ENCODE results near the gene EHHADH.

DNA sequence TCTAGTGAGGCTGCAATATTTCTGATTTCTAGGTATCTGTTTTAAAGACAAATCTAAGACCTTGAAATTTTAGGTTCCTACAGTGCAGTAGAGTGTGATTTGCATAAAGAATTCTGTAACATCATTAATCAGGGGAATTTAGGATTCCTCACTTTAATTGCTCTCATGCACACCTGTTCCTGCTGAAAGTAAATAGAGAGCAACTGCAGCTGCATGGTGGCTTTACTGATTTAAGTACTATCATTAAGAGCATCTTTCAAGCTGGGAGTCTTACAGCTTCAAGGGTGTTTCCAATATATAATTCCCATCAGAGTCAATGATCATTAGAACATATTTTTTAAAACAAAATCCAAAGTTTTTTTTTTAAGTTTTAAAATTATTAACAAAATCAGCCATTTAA, 65.0 kb downstream of the EHHADH start:
- TF ChIP-seq POLR2A (IDR thresholded peaks at IDR 0.05), result no peak
- TF ChIP-seq CTCF (IDR thresholded peaks at IDR 0.05), result no peak

All from uterus (tissue), 2 donors.